GM21515 (cell line): ENCODE results near the gene SYK.
"Not testable (repeated sequence)": the region's sequence is repeated elsewhere in the genome, so short reads cannot be mapped to it uniquely, and the experiment has no call there.

Experiments used
- ATAC-seq: cut with Tn5 transposase; IDR thresholded peaks from one replicate; pipeline ENCODE4 v1.9.1; 2021; ENCODE audit not compliant: unreplicated experiment

Gene SYK

DNA sequence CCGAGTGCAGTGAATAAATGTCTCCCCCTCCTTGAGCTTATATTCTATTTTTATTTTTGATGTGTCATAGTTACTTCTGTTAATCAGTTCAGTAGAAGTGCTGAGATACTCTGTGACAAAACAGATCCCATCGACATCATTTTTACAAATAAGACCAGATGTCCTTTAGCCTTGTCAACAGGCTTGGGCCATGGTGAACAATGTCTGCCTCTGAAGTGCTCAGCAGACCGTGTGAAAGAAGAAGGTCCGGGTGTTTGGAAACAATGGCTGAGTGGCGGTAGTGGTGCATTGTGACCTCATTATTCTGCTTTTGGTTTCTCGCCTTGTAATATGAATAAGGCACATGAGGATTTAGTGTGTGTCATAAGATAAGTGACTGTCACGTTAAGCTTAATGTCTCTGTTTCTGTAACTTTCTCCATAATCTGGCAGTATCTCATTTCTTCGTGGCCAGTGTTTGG is 71.2 kb downstream of the SYK start:
- no peak for ATAC-seq

- no peak for ATAC-seq
These were observed 71.8 kb downstream of the SYK start for GRCh38 chr9:90873422-90873821.

GRCh38 chr9:90874194-90874593 is 72.6 kb downstream of the SYK start:
- ATAC-seq = no peak

- ATAC-seq = no peak
These were observed 76.9 kb downstream of the SYK start for GRCh38 chr9:90878562-90878961.

DNA sequence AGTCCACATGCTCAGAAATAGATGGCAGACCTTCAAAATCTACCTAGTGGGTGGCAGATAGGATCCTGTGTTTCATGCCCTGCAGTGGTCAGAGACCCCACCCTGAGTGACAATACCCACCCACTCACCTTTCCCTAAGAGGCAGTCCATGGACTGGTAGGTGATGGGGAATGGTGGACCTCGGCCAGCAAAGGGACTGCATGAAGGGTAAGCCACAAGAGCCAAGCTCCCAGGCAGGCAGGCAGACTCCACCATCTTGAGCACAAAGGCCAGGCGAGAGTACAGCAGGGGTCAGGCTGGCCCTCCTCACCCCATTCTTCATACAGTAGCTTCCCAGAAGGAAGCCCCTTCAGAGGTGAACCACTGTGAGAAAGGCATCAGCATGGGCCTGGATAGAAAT is 78.4 kb downstream of the SYK start:
- no peak for ATAC-seq

DNA sequence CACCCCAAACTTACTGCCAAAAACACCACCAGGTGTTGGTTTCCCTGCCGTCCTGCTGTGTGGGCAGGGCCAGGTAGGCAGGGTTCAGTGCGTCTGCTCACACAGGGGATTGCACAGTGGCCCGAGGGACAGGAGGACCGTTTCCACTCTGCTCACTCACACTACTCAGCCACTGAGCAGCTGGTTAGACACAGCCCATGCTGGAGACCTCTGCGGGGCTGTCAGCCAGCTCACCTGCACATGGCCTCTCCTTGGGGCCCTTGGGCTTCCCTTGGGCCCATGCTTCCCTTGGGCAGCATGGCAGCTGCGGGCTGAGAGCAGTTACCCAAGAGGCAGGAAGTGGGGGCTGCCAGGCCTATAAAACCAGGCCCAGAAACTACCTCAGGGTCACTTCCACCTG is 79.0 kb downstream of the SYK start:
- ATAC-seq = no peak

GRCh38 chr9:90881648-90882047 is 80.0 kb downstream of the SYK start:
- ATAC-seq = peak; percentile 76

- no peak for ATAC-seq
These were observed 81.5 kb downstream of the SYK start for GRCh38 chr9:90882991-90883600.

- no peak for ATAC-seq
These were observed 82.0 kb downstream of the SYK start for GRCh38 chr9:90883661-90884060.

DNA sequence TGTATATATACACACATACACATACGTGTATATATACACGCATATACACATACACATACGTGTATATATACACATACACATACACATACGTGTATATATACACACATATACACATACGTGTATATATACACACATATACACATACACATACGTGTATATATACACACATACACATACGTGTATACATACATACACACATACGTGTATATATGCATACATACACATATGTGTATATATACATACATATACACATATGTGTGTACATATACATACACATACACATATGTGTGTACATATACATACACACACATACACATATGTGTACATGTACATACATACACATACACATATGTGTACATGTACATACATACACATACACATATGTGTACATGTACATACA is 82.6 kb downstream of the SYK start:
- ATAC-seq = no peak

GRCh38 chr9:90886868-90887267 is 85.2 kb downstream of the SYK start:
- not testable (repeated sequence) for ATAC-seq

DNA sequence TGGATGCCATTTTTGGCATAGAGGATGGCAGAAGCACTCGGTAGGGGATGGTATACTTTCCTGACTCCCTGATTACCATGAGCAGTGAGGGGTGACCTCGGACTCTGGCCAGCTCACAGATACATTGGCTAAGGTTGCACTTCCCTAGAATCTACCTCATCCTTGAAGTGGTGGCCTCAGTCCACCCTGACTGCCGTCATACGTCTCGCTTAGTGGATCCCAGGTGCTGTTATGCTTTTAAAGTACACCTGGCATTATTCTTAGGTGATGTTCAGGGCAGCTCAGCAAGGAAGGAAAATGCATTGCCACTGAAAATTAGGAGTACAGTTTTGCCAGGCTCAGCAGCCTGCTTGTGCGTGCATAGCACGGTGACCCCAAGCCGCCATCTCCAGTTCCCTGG is 87.3 kb downstream of the SYK start:
- no peak for ATAC-seq

- ATAC-seq = no peak
These were observed 88.7 kb downstream of the SYK start for GRCh38 chr9:90890146-90890810.

- no peak for ATAC-seq
These were observed 89.9 kb downstream of the SYK start for GRCh38 chr9:90891308-90892040.

- no peak for ATAC-seq
These were observed 91.3 kb downstream of the SYK start for GRCh38 chr9:90892918-90893317.

DNA sequence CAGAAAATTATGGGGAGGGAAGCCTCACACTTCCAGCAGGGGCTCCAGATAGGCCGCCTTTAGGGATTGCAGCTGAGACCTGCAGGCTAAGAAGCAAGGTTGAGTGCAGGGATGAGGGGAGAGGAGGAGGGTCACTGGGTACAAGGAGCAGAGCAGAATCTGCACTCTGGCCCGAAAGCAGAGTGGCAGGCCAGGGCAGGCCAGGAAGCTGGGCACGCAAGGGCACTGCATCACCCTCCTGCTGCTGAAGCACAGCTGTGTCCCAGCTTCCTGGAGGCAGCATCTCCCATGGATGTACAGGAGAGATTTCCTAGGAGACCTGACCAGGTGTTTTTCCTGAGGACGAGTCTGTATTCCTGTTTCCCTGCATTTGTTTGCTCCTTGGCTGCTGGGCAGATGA is 92.1 kb downstream of the SYK start:
- ATAC-seq = no peak

GRCh38 chr9:90894986-90895687 is 93.5 kb downstream of the SYK start:
- no peak for ATAC-seq

DNA sequence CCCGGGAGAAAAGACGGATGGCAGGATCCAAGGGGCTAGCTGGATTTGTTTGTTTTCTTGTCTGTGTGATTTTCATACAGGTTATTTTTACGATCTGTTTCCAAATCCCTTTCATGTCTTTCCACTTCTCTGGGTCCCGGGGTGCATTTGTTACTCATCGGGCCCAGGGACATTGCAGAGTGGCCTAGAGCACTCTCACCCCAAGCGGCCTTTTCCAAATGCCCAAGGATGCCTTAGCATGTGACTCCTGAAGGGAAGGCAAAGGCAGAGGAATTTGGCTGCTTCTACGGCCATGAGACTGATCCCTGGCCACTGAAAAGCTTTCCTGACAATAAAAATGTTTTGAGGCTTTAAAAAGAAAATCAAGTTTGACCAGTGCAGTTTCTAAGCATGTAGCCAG is 94.2 kb downstream of the SYK start:
- ATAC-seq = no peak

GRCh38 chr9:90896231-90896630 is 94.6 kb downstream of the SYK start:
- ATAC-seq = no peak

GRCh38 chr9:90898228-90898627 is 96.6 kb downstream of the SYK start:
- ATAC-seq = no peak

DNA sequence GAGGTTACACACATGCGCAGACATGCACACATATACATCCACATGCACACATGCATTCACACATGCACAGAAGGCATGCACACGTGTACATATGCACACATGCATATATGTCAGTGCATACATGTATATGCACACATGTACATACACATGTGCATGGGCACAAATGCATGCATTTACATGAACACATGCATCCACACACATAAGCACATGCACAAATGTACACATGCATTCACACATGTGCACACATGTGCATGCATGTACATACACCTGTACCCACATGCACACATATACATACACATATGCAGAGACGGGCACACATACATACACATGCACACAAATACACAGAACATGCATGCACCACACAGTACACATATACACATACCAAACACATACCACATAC is 97.7 kb downstream of the SYK start:
- no peak for ATAC-seq

- no peak for ATAC-seq
These were observed 98.5 kb downstream of the SYK start for GRCh38 chr9:90900130-90900529.
